ENCODE measurements around the gene THSD7A. TPM values are rescaled to one million over a fixed set of nuclear protein-coding genes. Genes with fewer than 3 reads are reported as not detected.

THSD7A gene
- total RNA-seq, 1 donor from 2014 or later = 0.26 TPM

DNA sequence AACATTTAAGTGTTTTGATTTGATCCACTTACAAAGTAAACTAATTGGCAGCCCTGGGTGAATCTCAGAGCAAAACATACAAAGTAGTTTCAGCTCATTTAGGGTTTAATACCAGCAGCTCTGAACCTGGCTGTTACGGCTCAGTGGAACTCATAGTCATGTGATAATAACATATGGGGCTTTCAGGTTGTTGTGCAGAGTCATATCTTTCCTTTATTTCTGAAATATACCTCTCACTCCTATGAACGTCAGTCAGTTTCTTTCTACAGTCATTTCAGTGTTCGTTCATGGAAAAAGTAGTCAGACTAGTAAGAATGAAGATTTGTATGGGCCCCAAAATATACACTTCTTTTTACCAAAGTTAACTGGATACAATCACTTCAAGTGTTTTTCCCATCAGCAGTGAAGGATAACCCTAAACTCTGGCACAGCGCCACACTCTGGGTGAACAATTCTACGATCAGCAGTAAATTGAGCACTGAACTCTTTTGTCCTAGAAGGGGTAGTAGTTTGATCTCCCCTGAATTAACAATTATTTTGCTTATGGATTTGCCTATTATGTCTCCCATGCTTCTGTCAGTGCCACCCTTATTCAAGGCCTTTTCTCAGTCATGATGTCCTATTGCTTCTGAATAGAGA is 218.6 kb downstream of the THSD7A start:
- DNase-seq (ENCODE audit: low read depth) (no peak), FAIRE-seq (no peak)
- Histone ChIP-seq H3K36me3 (ENCODE audit: control insufficient read depth, insufficient read depth, low read length) (no peaks in the 10 kb centered on the region), H3K27me3 (ENCODE audit: control insufficient read depth, insufficient read depth, low read length) (no peaks in the 10 kb centered on the region), H3K4me3 (ENCODE audit: low read depth, low read length) (no peak overlapping the region)
- no peak for TF ChIP-seq CTCF (IDR thresholded peaks at IDR 0.05; ENCODE audit: insufficient read depth, low read length, severe bottlenecking)

DNA sequence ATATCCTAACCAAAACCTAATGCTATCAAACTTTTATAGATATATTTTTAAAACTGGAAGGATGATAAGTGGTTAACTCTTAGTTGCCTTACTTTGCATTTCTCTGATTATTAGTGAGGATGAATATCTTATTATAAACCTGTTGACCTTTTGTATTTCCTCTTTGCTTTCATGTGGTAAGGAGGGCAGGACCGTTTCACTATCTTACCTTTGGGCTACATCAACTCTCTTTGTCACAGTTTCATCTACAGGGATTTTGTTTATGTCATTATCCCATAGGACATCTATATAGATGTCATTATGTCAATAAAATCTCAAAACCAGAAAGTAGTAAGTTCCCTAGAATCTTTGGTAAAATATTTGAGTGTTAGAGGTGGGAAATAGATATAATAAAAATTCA is 219.3 kb downstream of the THSD7A start:
- TF ChIP-seq CTCF (IDR thresholded peaks at IDR 0.05; ENCODE audit: insufficient read depth, low read length, severe bottlenecking) = no peak
- Histone ChIP-seq H3K27me3 (ENCODE audit: control insufficient read depth, insufficient read depth, low read length) (no peaks in the 10 kb centered on the region), H3K36me3 (ENCODE audit: control insufficient read depth, insufficient read depth, low read length) (no peaks in the 10 kb centered on the region), H3K4me3 (ENCODE audit: low read depth, low read length) (no peak overlapping the region)
- FAIRE-seq (no peak), DNase-seq (ENCODE audit: low read depth) (no peak)

GRCh38 chr7:11609096-11609670 is 222.8 kb downstream of the THSD7A start:
- Histone ChIP-seq H3K36me3 (ENCODE audit: control insufficient read depth, insufficient read depth, low read length) (no peaks in the 10 kb centered on the region), H3K4me3 (ENCODE audit: low read depth, low read length) (no peak overlapping the region), H3K27me3 (ENCODE audit: control insufficient read depth, insufficient read depth, low read length) (no peaks in the 10 kb centered on the region)
- TF ChIP-seq CTCF (IDR thresholded peaks at IDR 0.05; ENCODE audit: insufficient read depth, low read length, severe bottlenecking) = no peak
- no peak for FAIRE-seq
- DNase-seq (ENCODE audit: low read depth) = no peak

GRCh38 chr7:11607686-11608085 is 224.3 kb downstream of the THSD7A start:
- Histone ChIP-seq H3K4me3 (ENCODE audit: low read depth, low read length) (no peak overlapping the region), H3K36me3 (ENCODE audit: control insufficient read depth, insufficient read depth, low read length) (no peaks in the 10 kb centered on the region), H3K27me3 (ENCODE audit: control insufficient read depth, insufficient read depth, low read length) (no peaks in the 10 kb centered on the region)
- FAIRE-seq = no peak
- no peak for DNase-seq (ENCODE audit: low read depth)
- TF ChIP-seq CTCF (IDR thresholded peaks at IDR 0.05; ENCODE audit: insufficient read depth, low read length, severe bottlenecking) = no peak

DNA sequence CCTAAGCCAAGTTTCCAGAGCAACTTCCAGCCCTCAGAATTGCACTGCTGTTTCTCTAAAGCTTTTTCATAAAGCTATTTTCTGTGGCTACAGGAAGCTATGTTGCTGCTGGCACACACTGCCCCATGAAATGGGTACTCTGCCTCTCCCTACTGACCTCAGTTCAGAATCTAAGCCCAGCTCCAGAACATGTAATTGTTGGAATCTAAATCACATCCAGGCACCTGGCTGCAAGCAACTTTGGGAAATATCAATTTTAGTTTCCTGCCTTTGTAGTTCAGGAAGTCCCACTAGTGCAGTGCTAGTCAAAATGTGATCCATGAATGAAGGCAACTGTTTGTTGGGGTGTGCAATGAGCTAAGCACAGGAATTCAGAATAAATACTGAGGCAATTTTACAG is 226.2 kb downstream of the THSD7A start:
- H3K27me3 ChIP-seq (ENCODE audit: control insufficient read depth, insufficient read depth, low read length) = no peaks in the 10 kb centered on the region
- no peak for TF ChIP-seq CTCF (IDR thresholded peaks at IDR 0.05; ENCODE audit: insufficient read depth, low read length, severe bottlenecking)
- H3K36me3 ChIP-seq (ENCODE audit: control insufficient read depth, insufficient read depth, low read length) = no peaks in the 10 kb centered on the region
- DNase-seq (ENCODE audit: low read depth) (no peak), FAIRE-seq (no peak)
- H3K4me3 ChIP-seq (ENCODE audit: low read depth, low read length) = no peak overlapping the region

DNA sequence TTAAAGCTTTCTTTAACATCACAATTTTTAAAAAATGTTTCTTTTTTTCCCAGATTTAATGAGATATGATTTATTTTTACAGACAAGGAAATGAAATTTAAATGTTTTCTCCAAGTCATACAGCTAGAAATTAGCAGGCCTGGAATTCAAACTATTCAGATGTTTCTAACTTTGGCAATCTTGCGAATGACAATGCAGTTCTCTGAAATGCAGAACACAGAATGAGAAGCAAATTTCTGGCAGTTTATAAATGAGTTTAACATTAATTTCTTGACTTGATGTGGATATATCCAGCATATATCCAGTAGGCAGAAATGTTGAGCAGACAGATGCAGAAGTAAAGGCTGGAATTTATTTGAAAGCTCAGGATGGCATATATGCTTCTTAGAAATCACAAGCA is 227.5 kb downstream of the THSD7A start:
- no peak for TF ChIP-seq CTCF (IDR thresholded peaks at IDR 0.05; ENCODE audit: insufficient read depth, low read length, severe bottlenecking)
- DNase-seq (ENCODE audit: low read depth) = no peak
- FAIRE-seq = no peak
- H3K36me3 ChIP-seq (ENCODE audit: control insufficient read depth, insufficient read depth, low read length) = no peaks in the 10 kb centered on the region
- H3K27me3 ChIP-seq (ENCODE audit: control insufficient read depth, insufficient read depth, low read length) = no peaks in the 10 kb centered on the region
- no peak overlapping the region for H3K4me3 ChIP-seq (ENCODE audit: low read depth, low read length)

All from bronchial epithelial cell (primary cell).